GM19035 (cell line): ENCODE results near the gene REPS1.

Experiments
- ATAC-seq: cut with Tn5 transposase; IDR thresholded peaks from one replicate; pipeline ENCODE4 v1.9.1; 2021; ENCODE audit not compliant: unreplicated experiment

Gene REPS1

DNA sequence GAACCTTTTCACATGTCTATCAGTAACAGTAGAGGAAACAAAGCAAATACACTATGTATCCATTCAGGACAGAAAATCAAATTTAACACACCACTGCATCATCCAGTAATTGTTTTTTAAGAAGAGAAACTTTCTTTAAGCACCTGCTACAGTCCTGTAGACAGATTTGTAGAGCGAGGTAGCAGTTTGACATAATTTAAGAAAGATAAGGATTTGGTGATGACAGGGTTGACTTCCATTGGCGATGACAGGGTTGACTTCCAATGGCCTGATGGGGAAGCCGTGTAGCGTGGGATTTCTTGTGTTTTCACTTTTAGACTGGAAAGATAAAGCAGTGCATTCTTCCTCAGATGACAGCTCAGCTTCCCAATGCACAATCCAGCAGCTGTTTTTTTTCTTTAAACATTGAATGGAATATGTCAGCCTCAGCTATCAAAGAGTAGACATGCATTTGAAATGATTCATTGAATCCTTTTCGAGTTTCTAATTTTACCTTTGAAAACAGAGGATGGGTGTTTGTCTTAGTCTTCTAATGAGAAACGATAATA lies 123.6 kb downstream of the REPS1 start:
- ATAC-seq, result no peak

DNA sequence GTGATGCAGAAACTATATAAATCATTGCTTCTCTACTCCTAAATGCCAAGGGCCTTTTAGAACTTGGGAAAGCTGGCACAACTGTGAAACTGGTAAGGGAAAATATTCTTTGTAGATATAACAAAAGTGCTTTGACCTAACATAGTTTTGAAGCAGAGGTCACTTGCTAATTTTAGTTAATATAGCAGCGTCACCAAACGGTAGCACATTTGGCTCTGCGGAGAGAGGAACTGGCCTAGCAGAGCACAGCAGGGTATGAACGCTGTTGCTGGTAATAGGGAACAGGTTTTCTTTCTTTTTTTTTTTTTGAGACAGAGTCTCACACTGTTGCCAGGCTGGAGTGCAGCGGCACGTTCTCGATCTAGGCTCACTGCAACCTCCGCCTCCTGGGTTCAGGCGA lies 124.7 kb downstream of the REPS1 start:
- ATAC-seq, result no peak

DNA sequence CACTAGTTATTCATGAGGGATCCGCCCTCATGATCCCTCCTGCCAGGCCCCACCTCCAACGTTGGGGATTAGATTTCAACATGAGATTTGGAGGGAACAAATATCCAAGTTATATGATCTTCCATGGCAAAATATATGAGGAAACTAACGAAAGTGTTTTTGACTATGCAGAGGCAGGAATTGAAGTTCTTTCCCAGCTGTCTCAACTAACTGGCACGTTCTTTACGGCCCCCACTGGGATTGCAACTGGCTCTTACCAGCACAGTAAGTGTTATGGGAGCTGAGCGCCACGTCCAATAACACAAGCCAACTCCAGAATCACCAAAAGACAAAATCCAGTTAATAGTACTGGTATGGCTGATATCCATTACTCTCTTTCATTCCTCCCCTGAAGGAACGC lies 125.6 kb downstream of the REPS1 start:
- no peak for ATAC-seq

DNA sequence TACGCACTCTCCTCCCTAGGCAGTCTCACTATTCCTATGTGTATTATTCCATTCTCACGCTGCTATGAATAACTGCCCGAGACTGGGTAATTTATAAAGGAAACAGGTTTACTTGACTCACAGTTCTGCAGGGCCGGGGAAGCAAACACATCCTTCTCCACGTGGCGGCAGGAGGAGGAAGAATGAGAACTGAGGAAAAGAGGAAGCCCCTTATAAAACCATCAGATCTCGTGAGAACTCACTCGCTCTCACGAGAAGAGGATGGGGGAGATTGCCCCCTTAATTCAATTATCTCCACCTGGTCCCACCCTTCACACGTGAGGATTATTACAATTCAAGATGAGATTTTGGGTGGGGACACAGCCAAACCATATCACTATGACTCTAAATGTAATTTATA lies 130.3 kb downstream of the REPS1 start:
- no peak for ATAC-seq

DNA sequence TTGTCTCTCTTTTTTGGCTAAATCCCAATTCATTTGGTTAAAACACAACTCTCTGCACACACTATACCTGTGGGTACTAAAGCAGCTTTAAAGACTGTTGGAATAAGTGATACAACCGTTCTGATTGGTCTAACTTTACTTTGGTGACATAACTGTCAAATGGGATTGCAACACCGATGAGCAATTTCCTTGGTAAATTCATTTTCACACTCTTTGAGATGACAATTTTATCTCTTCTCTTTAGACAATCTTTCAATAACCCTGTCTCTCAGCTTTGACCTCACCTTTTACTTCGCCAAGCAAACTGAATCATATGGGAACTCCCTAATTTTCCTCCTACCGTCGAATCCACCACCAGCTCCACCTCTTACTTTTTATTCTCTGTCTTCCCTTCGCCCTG lies 131.4 kb downstream of the REPS1 start:
- no peak for ATAC-seq
